ENCODE results near the gene GABRB2. TPM values are rescaled to one million over a fixed set of nuclear protein-coding genes. Genes with fewer than 3 reads are reported as not detected.
A peak's percentile ranks its signal among the peaks of the same experiment; 100 is the strongest.

GABRB2 gene
- total RNA-seq, 1 donor from 2014 or later = not detected

DNA sequence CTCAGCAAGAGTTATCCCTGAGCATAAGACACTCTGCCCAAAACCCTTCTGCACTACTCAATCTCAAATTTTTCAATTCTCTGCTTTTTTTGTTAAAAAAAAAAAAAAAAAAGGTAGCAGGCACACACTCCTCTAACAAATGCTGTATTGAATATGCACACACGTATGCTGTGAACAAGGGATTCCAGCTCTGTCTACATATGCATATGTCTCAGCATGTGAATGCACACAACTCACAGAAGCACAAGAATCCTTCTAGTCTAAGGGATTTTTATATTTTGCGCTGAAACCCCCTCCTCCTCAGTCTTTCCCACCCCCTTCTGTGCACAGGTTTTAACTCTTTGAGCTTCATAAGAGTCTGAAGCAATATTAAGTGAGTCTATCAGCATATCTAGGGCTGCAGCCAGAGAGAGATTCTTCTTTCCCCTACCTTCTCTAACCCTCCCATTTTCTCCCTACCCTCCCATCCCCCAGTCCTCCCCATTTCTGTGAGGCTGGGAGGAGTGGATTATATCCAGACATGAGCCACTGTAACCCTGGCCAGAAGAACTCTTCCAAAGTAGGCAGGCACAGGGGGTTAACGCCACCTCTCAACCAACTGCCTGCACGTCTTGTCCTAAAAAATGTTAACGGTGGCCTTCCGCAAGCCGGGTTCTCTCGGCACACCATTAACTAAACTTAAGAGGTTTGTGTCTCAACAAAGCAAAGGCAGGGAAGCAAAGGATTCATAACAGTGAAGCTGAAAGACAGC, 1.0 kb downstream of the GABRB2 start:
- Histone ChIP-seq H3K4me3 (ENCODE audit: low read depth, low read length) (no peak overlapping the region), H3K36me3 (ENCODE audit: control insufficient read depth, insufficient read depth, low read length) (no peaks in the 10 kb centered on the region), H3K27me3 (ENCODE audit: control insufficient read depth, insufficient read depth, low read length) (peaks cover 39% of the 10 kb centered on the region)
- TF ChIP-seq, protein P1, sequence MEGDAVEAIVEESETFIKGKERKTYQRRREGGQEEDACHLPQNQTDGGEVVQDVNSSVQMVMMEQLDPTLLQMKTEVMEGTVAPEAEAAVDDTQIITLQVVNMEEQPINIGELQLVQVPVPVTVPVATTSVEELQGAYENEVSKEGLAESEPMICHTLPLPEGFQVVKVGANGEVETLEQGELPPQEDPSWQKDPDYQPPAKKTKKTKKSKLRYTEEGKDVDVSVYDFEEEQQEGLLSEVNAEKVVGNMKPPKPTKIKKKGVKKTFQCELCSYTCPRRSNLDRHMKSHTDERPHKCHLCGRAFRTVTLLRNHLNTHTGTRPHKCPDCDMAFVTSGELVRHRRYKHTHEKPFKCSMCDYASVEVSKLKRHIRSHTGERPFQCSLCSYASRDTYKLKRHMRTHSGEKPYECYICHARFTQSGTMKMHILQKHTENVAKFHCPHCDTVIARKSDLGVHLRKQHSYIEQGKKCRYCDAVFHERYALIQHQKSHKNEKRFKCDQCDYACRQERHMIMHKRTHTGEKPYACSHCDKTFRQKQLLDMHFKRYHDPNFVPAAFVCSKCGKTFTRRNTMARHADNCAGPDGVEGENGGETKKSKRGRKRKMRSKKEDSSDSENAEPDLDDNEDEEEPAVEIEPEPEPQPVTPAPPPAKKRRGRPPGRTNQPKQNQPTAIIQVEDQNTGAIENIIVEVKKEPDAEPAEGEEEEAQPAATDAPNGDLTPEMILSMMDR (IDR thresholded peaks at IDR 0.05; ENCODE audit: insufficient read depth, low read length, poor library complexity, severe bottlenecking) = no peak
- no peak for DNase-seq (ENCODE audit: low read depth)

DNA sequence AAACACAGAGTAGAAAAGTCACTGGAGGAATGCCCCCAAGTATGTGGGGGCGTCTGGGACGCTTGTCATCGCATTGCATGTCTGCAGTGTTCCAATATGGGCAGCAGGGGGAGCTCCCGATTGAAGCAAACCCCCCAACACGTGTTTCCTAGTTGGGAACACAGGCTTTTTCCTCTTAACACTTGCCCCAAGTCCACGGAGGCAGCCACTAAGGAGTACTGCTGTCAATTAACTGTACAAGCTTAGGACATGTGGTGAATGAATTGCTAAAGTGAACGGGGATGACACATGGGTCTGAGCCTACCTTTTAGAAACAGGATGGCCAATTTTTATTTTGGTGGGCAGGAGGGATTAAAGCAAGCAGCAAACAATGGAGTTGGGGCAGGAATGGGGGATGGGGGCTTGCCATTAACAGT, 2.2 kb downstream of the GABRB2 start:
- no peaks in the 10 kb centered on the region for H3K36me3 ChIP-seq (ENCODE audit: control insufficient read depth, insufficient read depth, low read length)
- no peak for DNase-seq (ENCODE audit: low read depth)
- peaks cover 39% of the 10 kb centered on the region for H3K27me3 ChIP-seq (ENCODE audit: control insufficient read depth, insufficient read depth, low read length)
- H3K4me3 ChIP-seq (ENCODE audit: low read depth, low read length) = no peak overlapping the region
- TF ChIP-seq, protein P1 (IDR thresholded peaks at IDR 0.05; ENCODE audit: insufficient read depth, low read length, poor library complexity, severe bottlenecking) = peak; percentile 92

DNA sequence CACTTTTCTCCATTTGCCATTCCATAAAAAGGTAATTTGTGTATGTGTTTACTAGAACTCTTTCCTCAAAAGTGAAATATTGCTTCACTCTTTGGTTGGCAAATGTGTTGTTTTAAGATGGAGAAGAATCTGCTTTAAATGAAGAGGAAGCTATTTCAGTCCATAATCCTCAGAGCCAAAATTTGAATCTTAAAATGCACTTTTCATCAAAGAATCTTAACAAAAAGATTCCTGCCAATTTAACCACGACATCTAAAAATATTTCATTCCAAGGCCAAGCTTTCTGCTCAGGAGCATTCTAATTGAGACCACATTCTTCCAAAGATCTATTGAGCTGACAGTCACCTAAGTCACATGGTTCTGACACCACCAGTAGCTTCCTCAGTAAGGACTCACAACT, 7.5 kb downstream of the GABRB2 start:
- DNase-seq (ENCODE audit: low read depth) = no peak
- TF ChIP-seq, protein P1 (IDR thresholded peaks at IDR 0.05; ENCODE audit: insufficient read depth, low read length, poor library complexity, severe bottlenecking) = no peak
- Histone ChIP-seq H3K36me3 (ENCODE audit: control insufficient read depth, insufficient read depth, low read length) (no peaks in the 10 kb centered on the region), H3K27me3 (ENCODE audit: control insufficient read depth, insufficient read depth, low read length) (no peaks in the 10 kb centered on the region), H3K4me3 (ENCODE audit: low read depth, low read length) (no peak overlapping the region)

DNA sequence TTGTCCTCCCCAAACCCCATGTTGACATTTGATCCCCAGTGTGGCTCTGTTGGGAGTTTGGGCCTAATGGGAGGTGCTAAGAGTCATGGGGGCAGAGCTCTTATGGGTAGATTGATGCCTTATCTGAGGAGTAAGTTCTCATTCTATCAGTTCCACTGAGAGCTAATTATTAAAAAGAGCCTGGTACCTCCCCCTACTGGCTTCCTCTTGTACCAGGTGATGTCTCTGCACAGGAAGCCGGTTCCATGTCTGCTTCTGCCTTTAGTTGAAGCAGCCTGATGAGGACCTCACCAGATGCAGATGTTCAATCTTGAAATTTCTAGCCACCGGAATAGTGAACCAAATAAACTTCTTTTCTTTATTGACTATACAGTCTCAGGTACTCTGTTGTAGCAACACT, 10.8 kb downstream of the GABRB2 start:
- TF ChIP-seq, protein P1 (IDR thresholded peaks at IDR 0.05; ENCODE audit: insufficient read depth, low read length, poor library complexity, severe bottlenecking) = peak; percentile 20
- DNase-seq (ENCODE audit: low read depth) = no peak
- Histone ChIP-seq H3K4me3 (ENCODE audit: low read depth, low read length) (no peak overlapping the region), H3K27me3 (ENCODE audit: control insufficient read depth, insufficient read depth, low read length) (no peaks in the 10 kb centered on the region), H3K36me3 (ENCODE audit: control insufficient read depth, insufficient read depth, low read length) (no peaks in the 10 kb centered on the region)

DNA sequence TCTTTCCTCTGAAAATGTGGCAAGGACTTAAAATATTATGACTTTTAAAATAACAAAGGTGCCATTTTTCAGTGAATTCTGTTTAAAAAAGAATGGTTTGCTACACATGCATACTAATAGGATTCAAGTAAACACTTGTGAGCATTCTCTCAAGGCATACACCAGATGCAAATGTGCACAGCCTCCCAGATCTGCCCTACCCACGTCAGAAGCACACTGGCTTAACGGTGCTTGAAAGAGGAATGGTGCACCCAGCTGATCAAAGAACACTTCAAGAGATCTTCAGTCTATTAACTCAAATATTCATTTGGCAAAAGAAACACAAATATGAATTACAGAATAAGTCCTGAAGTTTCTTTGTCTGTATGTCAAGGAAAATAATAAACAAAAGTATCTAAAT, 15.8 kb downstream of the GABRB2 start:
- TF ChIP-seq, protein P1 (IDR thresholded peaks at IDR 0.05; ENCODE audit: insufficient read depth, low read length, poor library complexity, severe bottlenecking) = no peak
- H3K27me3 ChIP-seq (ENCODE audit: control insufficient read depth, insufficient read depth, low read length) = no peaks in the 10 kb centered on the region
- no peaks in the 10 kb centered on the region for H3K36me3 ChIP-seq (ENCODE audit: control insufficient read depth, insufficient read depth, low read length)
- no peak overlapping the region for H3K4me3 ChIP-seq (ENCODE audit: low read depth, low read length)
- no peak for DNase-seq (ENCODE audit: low read depth)

DNA sequence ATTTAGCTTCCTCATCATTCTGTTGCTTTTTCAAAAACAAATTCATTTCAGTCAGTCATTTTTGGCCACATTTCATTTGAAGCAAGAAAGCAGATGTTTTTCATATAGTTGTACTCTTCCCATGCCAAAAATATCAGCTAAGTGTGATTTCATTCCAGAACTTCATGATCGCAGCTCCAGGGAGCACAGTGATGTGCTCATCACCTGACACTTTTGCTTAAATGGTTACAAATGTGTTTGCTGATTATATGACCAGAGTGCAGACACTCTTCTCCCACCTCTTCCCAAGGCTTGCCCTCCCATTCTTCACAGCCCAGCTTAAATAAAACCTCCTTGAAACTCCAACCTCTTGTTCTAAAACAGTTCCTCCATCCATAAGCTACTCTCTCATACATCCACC, 32.6 kb downstream of the GABRB2 start:
- no peak for DNase-seq (ENCODE audit: low read depth)
- no peaks in the 10 kb centered on the region for H3K27me3 ChIP-seq (ENCODE audit: control insufficient read depth, insufficient read depth, low read length)
- no peaks in the 10 kb centered on the region for H3K36me3 ChIP-seq (ENCODE audit: control insufficient read depth, insufficient read depth, low read length)
- TF ChIP-seq, protein P1 (IDR thresholded peaks at IDR 0.05; ENCODE audit: insufficient read depth, low read length, poor library complexity, severe bottlenecking) = no peak
- H3K4me3 ChIP-seq (ENCODE audit: low read depth, low read length) = no peak overlapping the region

Measured in kidney epithelial cell (primary cell).